Esophagus muscularis mucosa (tissue), 4 donors: ENCODE measurements around the gene SMIM20. TPM values are rescaled to one million over a fixed set of nuclear protein-coding genes. Genes with fewer than 3 reads are reported as not detected.
A peak's percentile ranks its signal among the peaks of the same experiment; 100 is the strongest.

Source experiments
- DNase-seq: peaks from one replicate; pipeline ENCODE4 v3.0.0-alpha.2; 2017; ENCODE audit errors: extremely low spot score
- H3K27ac ChIP-seq, 4 donors: fragments of 200-600 bp; sonication (generic); replicated peaks in 1 of 4; 1 replicate in 3 of 4; 2 replicates in 1 of 4; pipeline ENCODE4 v1.5.1; 2016 to 2019; ENCODE audit warnings: mild to moderate bottlenecking in 1 of 4
- H3K27me3 ChIP-seq, 4 donors: fragments of 200-600 bp; sonication (generic); one replicate each; pipeline versions ENCODE4 v1.5.1 to v1.6.0; 2016 to 2019
- H3K36me3 ChIP-seq, 4 donors: fragments of 200-600 bp; sonication (generic); one replicate each; pipeline ENCODE4 v1.5.1; 2016 to 2019
- H3K4me1 ChIP-seq, 4 donors: fragments of 200-600 bp; sonication (generic); one replicate each; pipeline ENCODE4 v1.5.1; 2016 to 2019
- H3K4me3 ChIP-seq, 4 donors: fragments of 200-600 bp; sonication (generic); 1 replicate in 2 of 4; 2 replicates in 2 of 4; pipeline ENCODE4 v1.5.1; 2016 to 2019; ENCODE audit warnings: mild to moderate bottlenecking in 4 of 4, moderate library complexity in 1 of 4
- H3K9me3 ChIP-seq, 4 donors: fragments of 200-600 bp; sonication (generic); 1 replicate in 3 of 4; 2 replicates in 1 of 4; pipeline ENCODE4 v1.5.1; 2016 to 2019
- EP300 ChIP-seq: sonication (generic); formaldehyde crosslinking; IDR thresholded peaks from one replicate; pipeline ENCODE4 v1.6.1; 2017; ENCODE audit warnings: antibody characterized with exemption
- POLR2A ChIP-seq: fragments of 450-650 bp; IDR thresholded peaks from one replicate; pipeline ENCODE4 v1.6.1; 2017; ENCODE audit warnings: antibody characterized with exemption, moderate library complexity, mild to moderate bottlenecking, low read depth
- POLR2AphosphoS5 ChIP-seq, 2 donors: sonication (generic); formaldehyde crosslinking; IDR thresholded peaks; one replicate each; pipeline ENCODE4 v1.6.1; 2017; ENCODE audit warnings: antibody characterized with exemption in 2 of 2
- WGBS: methylation state at CpG from one replicate; pipeline ENCODE4 v1.1.5; 2018; 5-methylcytosine and 5-hydroxymethylcytosine counted together
- intact Hi-C: fragments of 100-400 bp; cut with DNase I; formaldehyde crosslinking; loops from one replicate; pipeline ENCODE4 v1.15.1; 2023
- total RNA-seq, 4 donors: library from RNA; depleted of rRNA; stranded (reverse); fragments of >200 nt; gene quantifications; one replicate each; pipeline versions ENCODE4 v1.1.0 to v1.2.1, GENCODE V29; 2016
- TF ChIP-seq, protein P1 (sequence below), 3 experiments: fragments of 200-600 bp in 2 of 3; fragments of 450-650 bp in 1 of 3; sonication (generic) in 2 of 3; IDR thresholded peaks; one replicate each; pipeline ENCODE4 v1.5.1; 2017 to 2019; ENCODE audit warnings: antibody characterized with exemption in 3 of 3, mild to moderate bottlenecking in 2 of 3, moderate library complexity in 1 of 3

Gene SMIM20
- total RNA-seq, 4 donors from 2014 or later: 24.0 to 33.2 (median 26.9) TPM

GRCh38 chr4:25908491-25908901, 5.5 kb upstream of the SMIM20 start:
- intact Hi-C loops: no loop called here
- DNase-seq: no peak
- Histone ChIP-seq H3K36me3 (no peaks in the 10 kb centered on the region), H3K4me1 (peaks cover 7 to 8% (median 8%) of the 10 kb centered on the region in 4 donors), H3K4me3 (no peak overlapping the region), H3K27ac (no peak overlapping the region), H3K9me3 (no peaks in the 10 kb centered on the region), H3K27me3 (no peaks in the 10 kb centered on the region)
- 46% methylated on average over 5 of the region's 5 CpGs for WGBS
- TF ChIP-seq EP300 (no peak), POLR2AphosphoS5 (IDR thresholded peaks at IDR 0.05) (no peak), POLR2A (no peak)
- TF ChIP-seq, protein P1, sequence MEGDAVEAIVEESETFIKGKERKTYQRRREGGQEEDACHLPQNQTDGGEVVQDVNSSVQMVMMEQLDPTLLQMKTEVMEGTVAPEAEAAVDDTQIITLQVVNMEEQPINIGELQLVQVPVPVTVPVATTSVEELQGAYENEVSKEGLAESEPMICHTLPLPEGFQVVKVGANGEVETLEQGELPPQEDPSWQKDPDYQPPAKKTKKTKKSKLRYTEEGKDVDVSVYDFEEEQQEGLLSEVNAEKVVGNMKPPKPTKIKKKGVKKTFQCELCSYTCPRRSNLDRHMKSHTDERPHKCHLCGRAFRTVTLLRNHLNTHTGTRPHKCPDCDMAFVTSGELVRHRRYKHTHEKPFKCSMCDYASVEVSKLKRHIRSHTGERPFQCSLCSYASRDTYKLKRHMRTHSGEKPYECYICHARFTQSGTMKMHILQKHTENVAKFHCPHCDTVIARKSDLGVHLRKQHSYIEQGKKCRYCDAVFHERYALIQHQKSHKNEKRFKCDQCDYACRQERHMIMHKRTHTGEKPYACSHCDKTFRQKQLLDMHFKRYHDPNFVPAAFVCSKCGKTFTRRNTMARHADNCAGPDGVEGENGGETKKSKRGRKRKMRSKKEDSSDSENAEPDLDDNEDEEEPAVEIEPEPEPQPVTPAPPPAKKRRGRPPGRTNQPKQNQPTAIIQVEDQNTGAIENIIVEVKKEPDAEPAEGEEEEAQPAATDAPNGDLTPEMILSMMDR (IDR thresholded peaks at IDR 0.05): no peak

- peaks cover 21 to 27% (median 21%) of the 10 kb centered on the region in 4 donors for H3K4me1 ChIP-seq
These were observed 2.7 kb upstream of the SMIM20 start for GRCh38 chr4:25911356-25911755.

GRCh38 chr4:25913056-25913850, 767 bp upstream of the SMIM20 start:
- Histone ChIP-seq H3K4me1 (peaks cover 21 to 27% (median 21%) of the 10 kb centered on the region in 4 donors), H3K36me3 (peaks cover 0 to 3% (median 0%) of the 10 kb centered on the region in 4 donors), H3K9me3 (no peaks in the 10 kb centered on the region), H3K27me3 (no peaks in the 10 kb centered on the region), H3K27ac (peak overlapping the region; percentile 85 to 92 (median 88)), H3K4me3 (peak overlapping the region; percentile 72 to 87 (median 76))
- intact Hi-C loops: loop anchor here (5.0 to 10.0 kb wide), 2 partner anchors 48 to 949 kb away; partner anchors contain the start of genes SEL1L3 and STIM2
- 13% methylated on average over 20 of the region's 26 CpGs for WGBS
- TF ChIP-seq POLR2A: no peak
- no peak for TF ChIP-seq POLR2AphosphoS5 (IDR thresholded peaks at IDR 0.05)
- no peak for TF ChIP-seq EP300
- TF ChIP-seq, protein P1 (IDR thresholded peaks at IDR 0.05): no peak
- DNase-seq: no peak

More at GRCh38 chr4:25911356-25911755, 2.7 kb upstream of the SMIM20 start:
- Histone ChIP-seq H3K36me3 (peaks cover 0 to under 1% (median 0%) of the 10 kb centered on the region in 4 donors), H3K4me3 (no peak overlapping the region), H3K27ac (no peak overlapping the region), H3K27me3 (no peaks in the 10 kb centered on the region), H3K9me3 (no peaks in the 10 kb centered on the region)
- DNase-seq: no peak
- TF ChIP-seq EP300 (no peak), POLR2AphosphoS5 (IDR thresholded peaks at IDR 0.05) (no peak)
- TF ChIP-seq, protein P1 (IDR thresholded peaks at IDR 0.05): no peak
- intact Hi-C loops: loop anchor here (5.0 to 10.0 kb wide), 2 partner anchors 47 to 951 kb away; partner anchors contain the start of genes SEL1L3 and STIM2
- 92% methylated on average over 2 of the region's 6 CpGs for WGBS

DNA sequence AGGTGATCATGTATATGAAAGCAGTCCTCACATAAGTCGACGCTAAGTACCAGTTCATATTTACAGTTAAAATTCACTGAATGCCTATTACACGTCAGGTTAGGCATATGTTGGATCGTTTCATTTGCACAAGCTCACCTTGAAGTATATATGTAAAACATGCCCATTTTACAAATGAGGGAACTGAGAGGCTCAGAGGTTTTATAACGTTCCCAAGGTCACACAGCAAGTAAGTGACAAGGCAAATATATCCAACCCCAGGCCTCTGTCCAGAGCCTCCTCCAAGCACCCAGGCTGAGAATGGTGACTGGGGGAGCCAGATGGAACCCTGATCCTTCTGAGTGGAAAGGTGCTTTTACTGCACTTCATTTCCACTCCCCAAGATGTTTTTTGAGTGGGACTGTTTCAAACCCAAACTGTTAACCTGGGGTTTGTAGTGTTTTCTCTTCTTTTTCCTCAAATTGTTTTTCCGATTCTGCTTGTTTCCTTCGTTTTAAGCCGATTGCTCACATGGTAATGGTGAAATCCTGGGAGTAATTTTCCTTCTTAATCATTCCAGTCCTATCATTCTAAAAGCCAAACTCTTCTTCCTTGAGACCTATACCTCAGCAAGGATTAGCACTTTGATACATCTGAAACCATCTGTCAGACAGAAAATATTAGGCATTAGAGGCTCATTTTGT, 791 bp downstream of the SMIM20 start:
- Histone ChIP-seq H3K27ac (peak overlapping the region; percentile 85 to 92 (median 88)), H3K4me3 (peak overlapping the region; percentile 72 to 87 (median 76)), H3K9me3 (no peaks in the 10 kb centered on the region), H3K36me3 (peaks cover 0 to 3% (median 0%) of the 10 kb centered on the region in 4 donors), H3K27me3 (no peaks in the 10 kb centered on the region), H3K4me1 (peaks cover 21 to 31% (median 25%) of the 10 kb centered on the region in 4 donors)
- WGBS: 66% methylated on average over 8 of the region's 8 CpGs
- TF ChIP-seq, protein P1 (IDR thresholded peaks at IDR 0.05): no peak
- TF ChIP-seq EP300 (no peak), POLR2AphosphoS5 (IDR thresholded peaks at IDR 0.05) (no peak), POLR2A (no peak)
- DNase-seq: no peak
- intact Hi-C loops: loop anchor here (5.0 to 10.0 kb wide), 2 partner anchors 50 to 947 kb away; partner anchors contain the start of genes SEL1L3 and STIM2
